SK-N-SH (cell line): ENCODE measurements around the gene LETM1.

Experiments
- ELF1 ChIP-seq: IDR thresholded peaks from 2 replicates; pipeline ENCODE4 v1.4.0; 2012
- EP300 ChIP-seq, 2 experiments: IDR thresholded peaks; 2 replicates each; pipeline versions ENCODE4 v1.4.0 to v1.6.1; 2012; ENCODE audit warnings: borderline replicate concordance in 1 of 2, low read depth in 1 of 2, low read length in 1 of 2
- EZH2phosphoT487 ChIP-seq: fragments of 200-600 bp; sonication (generic); IDR thresholded peaks from 2 replicates; pipeline ENCODE4 v1.6.1; 2017; ENCODE audit warnings: low read depth, mixed run types, mild to moderate bottlenecking, antibody characterized with exemption, moderate library complexity, borderline replicate concordance
- FOXM1 ChIP-seq: IDR thresholded peaks from 2 replicates; pipeline ENCODE4 v1.4.0; 2012; ENCODE audit warnings: low read depth, mild to moderate bottlenecking
- NFIC ChIP-seq: IDR thresholded peaks from 2 replicates; pipeline ENCODE4 v1.4.0; 2012; ENCODE audit warnings: borderline replicate concordance
- NRF1 ChIP-seq: IDR thresholded peaks from 2 replicates; pipeline ENCODE4 v1.6.1; 2012; ENCODE audit warnings: low read depth, mild to moderate bottlenecking, low read length
- POLR2AphosphoS5 ChIP-seq: IDR thresholded peaks from 2 replicates; pipeline ENCODE4 v1.6.1; 2012; ENCODE audit warnings: low read depth, low read length
- RAD21 ChIP-seq: IDR thresholded peaks from 2 replicates; pipeline ENCODE4 v1.6.1; 2012; ENCODE audit warnings: mild to moderate bottlenecking, low read length
- TAF1 ChIP-seq: IDR thresholded peaks from 2 replicates; pipeline ENCODE4 v1.6.1; 2012; ENCODE audit warnings: low read depth, mild to moderate bottlenecking, low read length, moderate library complexity, borderline replicate concordance
- YY1 ChIP-seq: IDR thresholded peaks from 2 replicates; pipeline ENCODE4 v1.4.0; 2012; ENCODE audit warnings: low read depth, mild to moderate bottlenecking
- TF ChIP-seq, protein P1 (sequence below): fragments of 200-600 bp; sonication (generic); IDR thresholded peaks from 2 replicates; pipeline ENCODE4 v1.6.1; 2017; ENCODE audit warnings: antibody characterized with exemption, mild to moderate bottlenecking, moderate library complexity
- TF ChIP-seq, protein P2 (sequence below): IDR thresholded peaks from 2 replicates; pipeline ENCODE4; 2012
- TF ChIP-seq, protein P3 (sequence below): IDR thresholded peaks from 2 replicates; pipeline ENCODE4 v1.4.0; 2012; ENCODE audit warnings: low read depth
- TF ChIP-seq, protein P4 (sequence below): IDR thresholded peaks from 2 replicates; pipeline ENCODE4 v1.6.1; 2012; ENCODE audit warnings: mild to moderate bottlenecking, low read depth, low read length, moderate library complexity

DNA sequence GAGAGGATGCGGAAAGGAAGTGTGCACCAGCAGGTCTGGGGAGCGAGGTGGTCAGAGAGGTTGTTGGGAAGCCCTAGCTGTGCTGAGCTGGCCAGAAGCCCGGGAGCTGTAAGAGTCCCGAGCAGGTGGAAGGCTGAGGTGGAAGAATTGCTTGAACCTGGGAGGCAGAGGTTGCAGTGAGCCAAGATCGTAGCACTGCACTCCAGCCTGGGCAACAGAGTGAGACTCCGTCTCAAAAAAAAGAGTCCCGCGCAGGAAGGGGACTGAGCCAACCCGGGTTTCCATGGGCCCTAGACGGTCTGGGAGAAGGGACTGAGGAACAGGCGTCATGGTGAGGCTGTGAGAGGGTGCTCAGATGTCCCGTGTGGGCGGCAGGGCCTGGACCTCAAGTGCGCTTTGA lies 75.5 kb downstream of the LETM1 start:
- TF ChIP-seq EP300 (IDR thresholded peaks at IDR 0.05; ENCODE audit: borderline replicate concordance in 1 of 2, low read depth in 1 of 2, low read length in 1 of 2) (no peak), FOXM1 (no peak), ELF1 (no peak), TAF1 (no peak), EZH2phosphoT487 (no peak), YY1 (no peak), POLR2AphosphoS5 (no peak), RAD21 (no peak), NFIC (no peak), NRF1 (no peak)
- TF ChIP-seq, protein P1, sequence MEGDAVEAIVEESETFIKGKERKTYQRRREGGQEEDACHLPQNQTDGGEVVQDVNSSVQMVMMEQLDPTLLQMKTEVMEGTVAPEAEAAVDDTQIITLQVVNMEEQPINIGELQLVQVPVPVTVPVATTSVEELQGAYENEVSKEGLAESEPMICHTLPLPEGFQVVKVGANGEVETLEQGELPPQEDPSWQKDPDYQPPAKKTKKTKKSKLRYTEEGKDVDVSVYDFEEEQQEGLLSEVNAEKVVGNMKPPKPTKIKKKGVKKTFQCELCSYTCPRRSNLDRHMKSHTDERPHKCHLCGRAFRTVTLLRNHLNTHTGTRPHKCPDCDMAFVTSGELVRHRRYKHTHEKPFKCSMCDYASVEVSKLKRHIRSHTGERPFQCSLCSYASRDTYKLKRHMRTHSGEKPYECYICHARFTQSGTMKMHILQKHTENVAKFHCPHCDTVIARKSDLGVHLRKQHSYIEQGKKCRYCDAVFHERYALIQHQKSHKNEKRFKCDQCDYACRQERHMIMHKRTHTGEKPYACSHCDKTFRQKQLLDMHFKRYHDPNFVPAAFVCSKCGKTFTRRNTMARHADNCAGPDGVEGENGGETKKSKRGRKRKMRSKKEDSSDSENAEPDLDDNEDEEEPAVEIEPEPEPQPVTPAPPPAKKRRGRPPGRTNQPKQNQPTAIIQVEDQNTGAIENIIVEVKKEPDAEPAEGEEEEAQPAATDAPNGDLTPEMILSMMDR, result no peak
- TF ChIP-seq, protein P2, sequence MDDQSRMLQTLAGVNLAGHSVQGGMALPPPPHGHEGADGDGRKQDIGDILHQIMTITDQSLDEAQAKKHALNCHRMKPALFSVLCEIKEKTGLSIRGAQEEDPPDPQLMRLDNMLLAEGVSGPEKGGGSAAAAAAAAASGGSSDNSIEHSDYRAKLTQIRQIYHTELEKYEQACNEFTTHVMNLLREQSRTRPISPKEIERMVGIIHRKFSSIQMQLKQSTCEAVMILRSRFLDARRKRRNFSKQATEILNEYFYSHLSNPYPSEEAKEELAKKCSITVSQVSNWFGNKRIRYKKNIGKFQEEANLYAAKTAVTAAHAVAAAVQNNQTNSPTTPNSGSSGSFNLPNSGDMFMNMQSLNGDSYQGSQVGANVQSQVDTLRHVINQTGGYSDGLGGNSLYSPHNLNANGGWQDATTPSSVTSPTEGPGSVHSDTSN, result no peak
- TF ChIP-seq, protein P3, sequence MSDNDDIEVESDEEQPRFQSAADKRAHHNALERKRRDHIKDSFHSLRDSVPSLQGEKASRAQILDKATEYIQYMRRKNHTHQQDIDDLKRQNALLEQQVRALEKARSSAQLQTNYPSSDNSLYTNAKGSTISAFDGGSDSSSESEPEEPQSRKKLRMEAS, result no peak
- TF ChIP-seq, protein P4, sequence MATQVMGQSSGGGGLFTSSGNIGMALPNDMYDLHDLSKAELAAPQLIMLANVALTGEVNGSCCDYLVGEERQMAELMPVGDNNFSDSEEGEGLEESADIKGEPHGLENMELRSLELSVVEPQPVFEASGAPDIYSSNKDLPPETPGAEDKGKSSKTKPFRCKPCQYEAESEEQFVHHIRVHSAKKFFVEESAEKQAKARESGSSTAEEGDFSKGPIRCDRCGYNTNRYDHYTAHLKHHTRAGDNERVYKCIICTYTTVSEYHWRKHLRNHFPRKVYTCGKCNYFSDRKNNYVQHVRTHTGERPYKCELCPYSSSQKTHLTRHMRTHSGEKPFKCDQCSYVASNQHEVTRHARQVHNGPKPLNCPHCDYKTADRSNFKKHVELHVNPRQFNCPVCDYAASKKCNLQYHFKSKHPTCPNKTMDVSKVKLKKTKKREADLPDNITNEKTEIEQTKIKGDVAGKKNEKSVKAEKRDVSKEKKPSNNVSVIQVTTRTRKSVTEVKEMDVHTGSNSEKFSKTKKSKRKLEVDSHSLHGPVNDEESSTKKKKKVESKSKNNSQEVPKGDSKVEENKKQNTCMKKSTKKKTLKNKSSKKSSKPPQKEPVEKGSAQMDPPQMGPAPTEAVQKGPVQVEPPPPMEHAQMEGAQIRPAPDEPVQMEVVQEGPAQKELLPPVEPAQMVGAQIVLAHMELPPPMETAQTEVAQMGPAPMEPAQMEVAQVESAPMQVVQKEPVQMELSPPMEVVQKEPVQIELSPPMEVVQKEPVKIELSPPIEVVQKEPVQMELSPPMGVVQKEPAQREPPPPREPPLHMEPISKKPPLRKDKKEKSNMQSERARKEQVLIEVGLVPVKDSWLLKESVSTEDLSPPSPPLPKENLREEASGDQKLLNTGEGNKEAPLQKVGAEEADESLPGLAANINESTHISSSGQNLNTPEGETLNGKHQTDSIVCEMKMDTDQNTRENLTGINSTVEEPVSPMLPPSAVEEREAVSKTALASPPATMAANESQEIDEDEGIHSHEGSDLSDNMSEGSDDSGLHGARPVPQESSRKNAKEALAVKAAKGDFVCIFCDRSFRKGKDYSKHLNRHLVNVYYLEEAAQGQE, result no peak
